SHP77 treated with DMSO at 0.1 percent for 48 hours (cell line): Measurements from ENCODE around the gene MIAT.

ENCODE experiments used
- DNase-seq: peaks from one replicate; lab custom pipeline; 2025; lab: John Stamatoyannopoulos, UW

The MIAT gene

GRCh38 chr22:26669060-26669481, 11.7 kb downstream of the MIAT start:
- no peak for DNase-seq

GRCh38 chr22:26670459-26670858, 13.1 kb downstream of the MIAT start:
- DNase-seq, result no peak

- DNase-seq, result no peak
Observed at GRCh38 chr22:26671317-26672059, 14.1 kb downstream of the MIAT start.

GRCh38 chr22:26672060-26672471, 14.7 kb downstream of the MIAT start:
- no peak for DNase-seq

- DNase-seq, result peak; percentile 97
Observed at GRCh38 chr22:26672590-26673468, 15.4 kb downstream of the MIAT start.

GRCh38 chr22:26673486-26673885, 16.1 kb downstream of the MIAT start:
- no peak for DNase-seq

- DNase-seq, result no peak
Observed at GRCh38 chr22:26674211-26675190, 17.1 kb downstream of the MIAT start.

GRCh38 chr22:26675687-26676268, 18.4 kb downstream of the MIAT start:
- DNase-seq, result no peak

GRCh38 chr22:26677217-26677616, 19.8 kb downstream of the MIAT start:
- DNase-seq, result no peak

GRCh38 chr22:26679003-26679629, 21.7 kb downstream of the MIAT start:
- peak; percentile 26 for DNase-seq

GRCh38 chr22:26680485-26680884, 23.1 kb downstream of the MIAT start:
- no peak for DNase-seq

GRCh38 chr22:26681395-26681821, 24.0 kb downstream of the MIAT start:
- no peak for DNase-seq

GRCh38 chr22:26684168-26684567, 26.8 kb downstream of the MIAT start:
- DNase-seq, result no peak

GRCh38 chr22:26685601-26686000, 28.2 kb downstream of the MIAT start:
- DNase-seq, result no peak

- no peak for DNase-seq
Observed at GRCh38 chr22:26687439-26687838, 30.1 kb downstream of the MIAT start.

- no peak for DNase-seq
Observed at GRCh38 chr22:26689513-26690301, 32.3 kb downstream of the MIAT start.

- DNase-seq, result no peak
Observed at GRCh38 chr22:26690654-26691376, 33.4 kb downstream of the MIAT start.

GRCh38 chr22:26691377-26691716, 34.0 kb downstream of the MIAT start:
- no peak for DNase-seq

GRCh38 chr22:26692215-26692614, 34.8 kb downstream of the MIAT start:
- no peak for DNase-seq

- DNase-seq, result no peak
Observed at GRCh38 chr22:26697151-26697550, 39.8 kb downstream of the MIAT start.
